ENCODE data around the gene VPS41.

Gene VPS41

DNA sequence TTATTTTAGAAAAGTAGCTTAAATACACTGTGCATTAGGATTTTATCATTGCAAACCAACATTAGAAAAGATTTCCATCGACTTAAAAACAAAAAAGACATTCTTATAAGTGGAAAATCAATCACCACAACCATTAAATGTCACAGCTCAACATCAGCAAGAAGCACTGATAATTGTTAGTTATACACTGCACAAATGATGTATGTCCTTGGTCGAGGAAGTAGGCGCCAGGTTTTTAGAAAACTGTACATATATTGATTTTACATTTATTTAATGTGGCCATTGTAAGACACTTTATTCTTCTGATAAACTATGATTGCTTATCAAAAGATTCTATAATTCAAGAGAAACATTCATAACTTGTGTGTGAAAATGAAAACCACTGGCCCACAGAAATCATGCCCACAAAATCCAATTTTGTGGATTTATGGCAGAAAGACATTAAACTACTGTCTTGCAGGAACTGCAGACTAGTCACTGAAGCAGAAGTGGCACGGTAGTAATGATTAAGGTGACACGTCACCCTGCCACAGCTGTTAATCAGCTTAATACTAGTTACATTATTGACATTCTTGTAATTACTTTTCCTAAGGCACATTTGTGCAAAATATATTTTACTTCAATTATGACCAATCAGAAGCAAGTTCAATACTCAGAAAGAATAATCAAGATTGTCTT lies 79.4 kb downstream of the VPS41 start:
- Histone ChIP-seq H2BK5ac (ENCODE audit: low read length) (no peak overlapping the region), H4K5ac (ENCODE audit: low read length) (no peak overlapping the region), H3K9ac (ENCODE audit: low read length) (no peak overlapping the region), H3K23ac (ENCODE audit: low read length) (no peak overlapping the region), H2AK5ac (ENCODE audit: low read length) (no peak overlapping the region), H3K18ac (ENCODE audit: low read length) (no peak overlapping the region), H3K4ac (ENCODE audit: low read depth, low read length) (no peak overlapping the region), H3K4me2 (ENCODE audit: low read length) (no peak overlapping the region), H3K79me2 (ENCODE audit: control insufficient read depth, insufficient read depth, low read length) (no peaks in the 10 kb centered on the region), H3K27me3 (ENCODE audit: insufficient read depth, low read length, poor library complexity) (no peaks in the 10 kb centered on the region), H3K27ac (ENCODE audit: low read depth, low read length) (no peak overlapping the region), H3K4me1 (ENCODE audit: control insufficient read depth, low read depth, low read length) (peaks cover 3% of the 10 kb centered on the region), H3K36me3 (ENCODE audit: control insufficient read depth, insufficient read depth, low read length) (no peaks in the 10 kb centered on the region), H3K79me1 (ENCODE audit: low read length) (no peaks in the 10 kb centered on the region), H2BK120ac (ENCODE audit: low read depth, low read length) (no peak overlapping the region), H2BK15ac (replicated peaks; ENCODE audit: low read depth) (no peak overlapping the region), H3K4me3 (ENCODE audit: low read length) (no peak overlapping the region), H3K56ac (ENCODE audit: low read length) (no peak overlapping the region), H4K8ac (ENCODE audit: low read depth, low read length) (no peak overlapping the region)
- DNase-seq = no peak
- no CpG with 5 or more reads among the region's 5 CpGs for WGBS (ENCODE audit: extremely low coverage, insufficient coverage, low lambda C conversion rate)

DNA sequence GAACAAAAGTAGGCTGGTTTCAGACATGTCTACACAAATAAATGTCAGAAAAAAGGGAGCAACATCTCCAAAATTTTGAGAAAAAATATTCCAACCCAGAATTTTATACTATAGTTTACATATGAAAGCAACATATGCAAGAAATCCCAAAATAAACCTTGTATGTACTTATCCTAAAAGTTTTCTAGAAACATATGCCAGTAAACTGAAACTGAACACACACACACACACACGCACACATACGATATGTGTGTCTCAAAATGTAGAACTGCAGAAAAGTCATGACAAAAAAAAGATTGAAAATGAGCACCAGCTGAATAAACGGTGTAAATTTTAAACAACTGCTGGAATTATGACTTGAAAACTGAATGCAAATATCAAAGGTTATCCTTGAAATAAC lies 81.0 kb downstream of the VPS41 start:
- no CpG with 5 or more reads among the region's 3 CpGs for WGBS (ENCODE audit: extremely low coverage, insufficient coverage, low lambda C conversion rate)
- no peak overlapping the region for H2BK5ac ChIP-seq (ENCODE audit: low read length)
- no peak overlapping the region for H2BK120ac ChIP-seq (ENCODE audit: low read depth, low read length)
- H4K8ac ChIP-seq (ENCODE audit: low read depth, low read length) = no peak overlapping the region
- DNase-seq = no peak
- H3K9ac ChIP-seq (ENCODE audit: low read length) = no peak overlapping the region
- H3K27ac ChIP-seq (ENCODE audit: low read depth, low read length) = no peak overlapping the region
- H2BK15ac ChIP-seq (replicated peaks; ENCODE audit: low read depth) = no peak overlapping the region
- no peaks in the 10 kb centered on the region for H3K79me2 ChIP-seq (ENCODE audit: control insufficient read depth, insufficient read depth, low read length)
- no peaks in the 10 kb centered on the region for H3K79me1 ChIP-seq (ENCODE audit: low read length)
- peaks cover 3% of the 10 kb centered on the region for H3K4me1 ChIP-seq (ENCODE audit: control insufficient read depth, low read depth, low read length)
- H2AK5ac ChIP-seq (ENCODE audit: low read length) = no peak overlapping the region
- H3K56ac ChIP-seq (ENCODE audit: low read length) = no peak overlapping the region
- no peak overlapping the region for H3K4ac ChIP-seq (ENCODE audit: low read depth, low read length)
- H3K18ac ChIP-seq (ENCODE audit: low read length) = no peak overlapping the region
- no peak overlapping the region for H4K5ac ChIP-seq (ENCODE audit: low read length)
- H3K4me3 ChIP-seq (ENCODE audit: low read length) = no peak overlapping the region
- no peaks in the 10 kb centered on the region for H3K36me3 ChIP-seq (ENCODE audit: control insufficient read depth, insufficient read depth, low read length)
- no peak overlapping the region for H3K4me2 ChIP-seq (ENCODE audit: low read length)
- no peaks in the 10 kb centered on the region for H3K27me3 ChIP-seq (ENCODE audit: insufficient read depth, low read length, poor library complexity)
- no peak overlapping the region for H3K23ac ChIP-seq (ENCODE audit: low read length)

DNA sequence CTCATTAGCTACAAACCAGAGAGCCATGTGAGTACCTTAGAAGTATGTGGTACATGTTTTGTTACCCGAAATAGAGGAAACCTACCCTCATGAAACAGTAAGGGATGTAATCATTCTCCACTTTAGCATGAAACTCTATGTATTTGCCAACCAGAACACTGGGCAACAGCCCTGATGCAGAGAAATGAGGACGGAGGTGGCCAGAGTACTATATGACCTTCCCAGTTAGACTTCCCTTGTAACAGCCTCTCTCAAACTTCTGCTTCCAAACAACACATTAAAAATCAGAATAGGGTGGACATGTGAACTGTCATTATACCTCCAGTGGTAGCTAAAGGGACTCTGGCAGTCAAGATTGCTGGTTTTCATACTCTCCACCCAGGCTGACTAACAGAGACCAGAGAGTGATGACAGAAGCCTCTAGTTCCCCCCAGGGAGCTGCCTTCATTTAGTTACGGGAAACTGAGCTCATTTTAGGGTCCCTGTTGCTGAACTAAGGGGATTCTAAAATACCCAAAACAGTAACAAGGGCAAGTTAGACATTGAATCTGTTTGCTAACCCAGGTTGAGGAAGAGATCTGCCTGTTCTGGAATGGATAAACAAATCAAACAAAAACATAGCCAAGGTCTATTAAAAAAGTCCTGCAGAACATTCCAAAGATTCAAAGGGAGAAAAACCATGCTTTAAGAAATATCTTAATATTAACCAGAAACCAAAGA lies 83.1 kb downstream of the VPS41 start:
- Histone ChIP-seq H3K4me3 (ENCODE audit: low read length) (no peak overlapping the region), H3K23ac (ENCODE audit: low read length) (no peak overlapping the region), H2BK15ac (replicated peaks; ENCODE audit: low read depth) (no peak overlapping the region), H3K4me2 (ENCODE audit: low read length) (no peak overlapping the region), H2AK5ac (ENCODE audit: low read length) (no peak overlapping the region), H4K5ac (ENCODE audit: low read length) (no peak overlapping the region), H2BK120ac (ENCODE audit: low read depth, low read length) (no peak overlapping the region), H3K4ac (ENCODE audit: low read depth, low read length) (no peak overlapping the region), H3K9ac (ENCODE audit: low read length) (no peak overlapping the region), H3K56ac (ENCODE audit: low read length) (no peak overlapping the region), H3K79me2 (ENCODE audit: control insufficient read depth, insufficient read depth, low read length) (no peaks in the 10 kb centered on the region), H3K79me1 (ENCODE audit: low read length) (no peaks in the 10 kb centered on the region), H4K8ac (ENCODE audit: low read depth, low read length) (no peak overlapping the region), H3K27ac (ENCODE audit: low read depth, low read length) (no peak overlapping the region), H3K4me1 (ENCODE audit: control insufficient read depth, low read depth, low read length) (peaks cover 3% of the 10 kb centered on the region), H3K27me3 (ENCODE audit: insufficient read depth, low read length, poor library complexity) (no peaks in the 10 kb centered on the region), H3K18ac (ENCODE audit: low read length) (peak overlapping the region; percentile 39), H3K36me3 (ENCODE audit: control insufficient read depth, insufficient read depth, low read length) (no peaks in the 10 kb centered on the region), H2BK5ac (ENCODE audit: low read length) (no peak overlapping the region)
- DNase-seq = no peak
- WGBS (ENCODE audit: extremely low coverage, insufficient coverage, low lambda C conversion rate) = no CpG with 5 or more reads among the region's 3 CpGs

DNA sequence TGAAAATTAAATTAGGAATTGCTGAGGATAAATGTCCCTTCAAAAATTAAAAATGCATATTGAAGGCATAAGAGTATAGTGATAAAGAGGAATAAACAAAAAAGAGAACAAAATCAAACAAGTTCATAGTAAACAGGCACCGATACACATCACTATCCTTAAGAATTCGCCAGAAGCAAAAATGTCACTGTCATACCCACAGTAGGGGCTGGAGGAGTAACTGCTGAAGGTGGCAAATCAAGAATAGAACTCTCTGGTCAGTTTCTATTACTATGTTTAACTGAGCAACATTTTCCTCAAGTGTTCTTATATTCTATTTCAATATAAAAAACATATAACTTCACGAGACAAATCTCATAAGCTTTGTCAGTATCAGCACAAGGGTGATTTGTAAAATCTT lies 84.0 kb downstream of the VPS41 start:
- H3K79me2 ChIP-seq (ENCODE audit: control insufficient read depth, insufficient read depth, low read length) = no peaks in the 10 kb centered on the region
- H3K4me2 ChIP-seq (ENCODE audit: low read length) = no peak overlapping the region

DNA sequence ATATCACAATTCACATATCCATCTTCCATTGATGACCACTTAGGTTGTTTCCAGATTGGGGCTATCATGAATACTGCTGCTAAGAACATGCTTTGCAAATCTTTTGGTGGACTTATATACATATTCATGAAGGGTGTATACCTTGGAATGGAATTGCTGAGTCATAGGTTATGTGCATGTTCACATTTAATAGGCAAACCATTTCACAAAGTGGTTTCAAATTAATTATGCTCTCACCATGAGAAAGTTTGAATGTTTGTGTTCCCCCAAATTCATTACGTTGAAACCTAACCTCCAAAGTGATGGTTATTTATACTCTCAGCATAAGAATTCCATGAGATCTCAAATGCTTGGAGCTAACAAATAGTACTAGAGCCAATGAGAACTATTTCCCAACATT lies 86.4 kb downstream of the VPS41 start:
- DNase-seq = no peak
- Histone ChIP-seq H3K4ac (ENCODE audit: low read depth, low read length) (no peak overlapping the region), H4K8ac (ENCODE audit: low read depth, low read length) (no peak overlapping the region), H3K56ac (ENCODE audit: low read length) (no peak overlapping the region), H2BK120ac (ENCODE audit: low read depth, low read length) (no peak overlapping the region), H3K27me3 (ENCODE audit: insufficient read depth, low read length, poor library complexity) (no peaks in the 10 kb centered on the region), H3K18ac (ENCODE audit: low read length) (no peak overlapping the region), H3K36me3 (ENCODE audit: control insufficient read depth, insufficient read depth, low read length) (no peaks in the 10 kb centered on the region), H3K23ac (ENCODE audit: low read length) (no peak overlapping the region), H3K79me2 (ENCODE audit: control insufficient read depth, insufficient read depth, low read length) (no peaks in the 10 kb centered on the region), H2AK5ac (ENCODE audit: low read length) (no peak overlapping the region), H2BK15ac (replicated peaks; ENCODE audit: low read depth) (no peak overlapping the region), H2BK5ac (ENCODE audit: low read length) (no peak overlapping the region), H3K27ac (ENCODE audit: low read depth, low read length) (no peak overlapping the region), H4K5ac (ENCODE audit: low read length) (no peak overlapping the region), H3K79me1 (ENCODE audit: low read length) (no peaks in the 10 kb centered on the region), H3K9ac (ENCODE audit: low read length) (no peak overlapping the region), H3K4me3 (ENCODE audit: low read length) (no peak overlapping the region), H3K4me1 (ENCODE audit: control insufficient read depth, low read depth, low read length) (peaks cover 3% of the 10 kb centered on the region), H3K4me2 (ENCODE audit: low read length) (no peak overlapping the region)
- no CpG with 5 or more reads among the region's 1 CpG for WGBS (ENCODE audit: extremely low coverage, insufficient coverage, low lambda C conversion rate)

More for the DNA sequence above, 84.0 kb downstream of the VPS41 start:
- no peak overlapping the region for H3K9ac ChIP-seq (ENCODE audit: low read length)
- no peak overlapping the region for H2AK5ac ChIP-seq (ENCODE audit: low read length)
- H3K79me1 ChIP-seq (ENCODE audit: low read length) = no peaks in the 10 kb centered on the region
- no peak for DNase-seq
- no peak overlapping the region for H3K56ac ChIP-seq (ENCODE audit: low read length)
- no peak overlapping the region for H4K8ac ChIP-seq (ENCODE audit: low read depth, low read length)
- no CpG with 5 or more reads among the region's 3 CpGs for WGBS (ENCODE audit: extremely low coverage, insufficient coverage, low lambda C conversion rate)
- H3K27ac ChIP-seq (ENCODE audit: low read depth, low read length) = no peak overlapping the region
- H3K4ac ChIP-seq (ENCODE audit: low read depth, low read length) = no peak overlapping the region
- H3K36me3 ChIP-seq (ENCODE audit: control insufficient read depth, insufficient read depth, low read length) = no peaks in the 10 kb centered on the region
- peaks cover 3% of the 10 kb centered on the region for H3K4me1 ChIP-seq (ENCODE audit: control insufficient read depth, low read depth, low read length)
- H3K23ac ChIP-seq (ENCODE audit: low read length) = no peak overlapping the region
- no peak overlapping the region for H3K4me3 ChIP-seq (ENCODE audit: low read length)
- H3K18ac ChIP-seq (ENCODE audit: low read length) = no peak overlapping the region
- H4K5ac ChIP-seq (ENCODE audit: low read length) = no peak overlapping the region
- no peaks in the 10 kb centered on the region for H3K27me3 ChIP-seq (ENCODE audit: insufficient read depth, low read length, poor library complexity)
- no peak overlapping the region for H2BK15ac ChIP-seq (replicated peaks; ENCODE audit: low read depth)
- no peak overlapping the region for H2BK120ac ChIP-seq (ENCODE audit: low read depth, low read length)
- no peak overlapping the region for H2BK5ac ChIP-seq (ENCODE audit: low read length)

All from mesendoderm (in vitro differentiated cells).